ENCODE results near the gene FOXJ1. TPM values are rescaled to one million over a fixed set of nuclear protein-coding genes. Genes with fewer than 3 reads are reported as not detected.

The FOXJ1 gene
- total and polyA plus RNA-seq, 2 experiments from 2014 or later, result not detected

DNA sequence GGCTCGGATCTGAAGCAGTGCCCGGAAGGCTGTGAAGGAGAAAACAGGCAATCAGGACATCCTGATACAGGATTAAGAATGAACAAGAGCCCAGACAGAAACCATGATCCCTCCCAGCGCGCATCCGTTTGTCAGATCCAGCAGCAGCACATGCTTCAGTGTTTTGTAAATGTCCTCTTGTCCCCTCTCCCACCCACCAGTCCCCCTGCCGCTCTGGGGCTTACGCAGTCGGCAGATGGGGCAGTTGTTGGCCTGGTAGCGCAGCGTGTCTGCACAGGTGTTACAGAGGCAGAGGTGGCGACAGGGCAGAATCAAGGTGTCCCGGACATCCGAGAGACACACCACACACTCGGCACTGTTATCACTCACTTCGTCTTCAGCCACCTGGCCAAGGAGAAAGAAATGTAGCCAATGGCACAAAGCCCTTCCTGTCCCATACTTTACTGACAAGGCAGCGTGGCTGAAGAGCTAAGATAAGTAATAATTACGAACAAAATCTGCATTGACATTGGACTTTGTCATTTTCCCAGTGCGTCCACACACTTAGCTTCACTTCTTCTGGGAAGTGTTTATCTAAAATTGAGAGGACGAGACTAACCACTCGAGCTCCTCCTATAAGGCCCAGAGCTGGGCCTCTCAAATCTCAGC lies 20.7 kb upstream of the FOXJ1 start:
- in situ Hi-C loops (cut with MboI), result no loop called here
- no peak for DNase-seq
- H4K20me1 ChIP-seq (ENCODE audit: insufficient read depth), result no peaks in the 10 kb centered on the region
- WGBS, 2 experiments (ENCODE audit: low coverage in 1 of 2, low lambda C conversion rate in 2 of 2, missing lambda C conversion rate in 2 of 2), result 81 to 82% methylated on average over 19 to 20 of the region's 20 CpGs
- no peak overlapping the region for H2AFZ ChIP-seq
- H3K36me3 ChIP-seq (ENCODE audit: low read depth), result no peaks in the 10 kb centered on the region
- H3K9me2 ChIP-seq (ENCODE audit: insufficient read depth), result no peaks in the 10 kb centered on the region
- H3K4me2 ChIP-seq (ENCODE audit: unreplicated experiment), result no peak overlapping the region
- no peaks in the 10 kb centered on the region for H3F3A ChIP-seq (ENCODE audit: insufficient read depth)
- no peaks in the 10 kb centered on the region for H3K27me3 ChIP-seq (replicated peaks; ENCODE audit: insufficient read depth)
- H3K4me1 ChIP-seq (ENCODE audit: insufficient read depth), result peaks cover 4% of the 10 kb centered on the region; the same call in 1 of the 2 replicates
- no peaks in the 10 kb centered on the region for H3K9me3 ChIP-seq (ENCODE audit: low read depth)
- H3K79me2 ChIP-seq (ENCODE audit: insufficient read depth), result no peaks in the 10 kb centered on the region
- TF ChIP-seq EZH2 (IDR thresholded peaks at IDR 0.05; ENCODE audit: insufficient read depth, poor library complexity, severe bottlenecking) (no peak), EZH2phosphoT487 (IDR thresholded peaks at IDR 0.05; ENCODE audit: insufficient read depth, low read depth) (no peak)
- H3K9ac ChIP-seq, result no peak overlapping the region
- H3K27ac ChIP-seq, result no peak overlapping the region
- no peak overlapping the region for H3K4me3 ChIP-seq

- Histone ChIP-seq H3K9me2 (ENCODE audit: insufficient read depth) (no peaks in the 10 kb centered on the region), H3K79me2 (ENCODE audit: insufficient read depth) (no peaks in the 10 kb centered on the region), H3F3A (ENCODE audit: insufficient read depth) (no peaks in the 10 kb centered on the region), H3K9ac (no peak overlapping the region), H3K27me3 (replicated peaks; ENCODE audit: insufficient read depth) (no peaks in the 10 kb centered on the region; the same call in 1 of the 2 replicates), H3K4me1 (ENCODE audit: insufficient read depth) (peaks cover 4% of the 10 kb centered on the region; the same call in 1 of the 2 replicates), H3K9me3 (ENCODE audit: low read depth) (no peaks in the 10 kb centered on the region), H3K27ac (no peak overlapping the region), H3K4me3 (no peak overlapping the region), H3K36me3 (ENCODE audit: low read depth) (no peaks in the 10 kb centered on the region), H4K20me1 (ENCODE audit: insufficient read depth) (no peaks in the 10 kb centered on the region), H3K4me2 (ENCODE audit: unreplicated experiment) (no peak overlapping the region), H2AFZ (no peak overlapping the region)
- TF ChIP-seq EZH2 (IDR thresholded peaks at IDR 0.05; ENCODE audit: insufficient read depth, poor library complexity, severe bottlenecking) (no peak), EZH2phosphoT487 (IDR thresholded peaks at IDR 0.05; ENCODE audit: insufficient read depth, low read depth) (no peak)
- in situ Hi-C loops (cut with MboI), result no loop called here
- DNase-seq, result no peak
- WGBS, 2 experiments (ENCODE audit: low coverage in 1 of 2, low lambda C conversion rate in 2 of 2, missing lambda C conversion rate in 2 of 2), result 77 to 79% methylated on average over 8 of the region's 8 CpGs
These were observed 20.0 kb upstream of the FOXJ1 start for GRCh38 chr17:76160896-76161528.

GRCh38 chr17:76159157-76159556 lies 18.1 kb upstream of the FOXJ1 start:
- Histone ChIP-seq H2AFZ (no peak overlapping the region), H3K4me3 (no peak overlapping the region), H3K79me2 (ENCODE audit: insufficient read depth) (no peaks in the 10 kb centered on the region), H3K9me2 (ENCODE audit: insufficient read depth) (no peaks in the 10 kb centered on the region), H3K9ac (no peak overlapping the region), H3K9me3 (ENCODE audit: low read depth) (no peaks in the 10 kb centered on the region), H3F3A (ENCODE audit: insufficient read depth) (no peaks in the 10 kb centered on the region), H3K4me2 (ENCODE audit: unreplicated experiment) (no peak overlapping the region), H3K27ac (no peak overlapping the region), H3K27me3 (replicated peaks; ENCODE audit: insufficient read depth) (no peaks in the 10 kb centered on the region; the same call in 1 of the 2 replicates), H4K20me1 (ENCODE audit: insufficient read depth) (no peaks in the 10 kb centered on the region), H3K36me3 (ENCODE audit: low read depth) (no peaks in the 10 kb centered on the region), H3K4me1 (ENCODE audit: insufficient read depth) (no peaks in the 10 kb centered on the region)
- in situ Hi-C loops (cut with MboI), result no loop called here
- no peak for DNase-seq
- WGBS, 2 experiments (ENCODE audit: low coverage in 1 of 2, low lambda C conversion rate in 2 of 2, missing lambda C conversion rate in 2 of 2), result 63 to 68% methylated on average over 9 of the region's 9 CpGs
- TF ChIP-seq EZH2 (IDR thresholded peaks at IDR 0.05; ENCODE audit: insufficient read depth, poor library complexity, severe bottlenecking), result no peak
- no peak for TF ChIP-seq EZH2phosphoT487 (IDR thresholded peaks at IDR 0.05; ENCODE audit: insufficient read depth, low read depth)

DNA sequence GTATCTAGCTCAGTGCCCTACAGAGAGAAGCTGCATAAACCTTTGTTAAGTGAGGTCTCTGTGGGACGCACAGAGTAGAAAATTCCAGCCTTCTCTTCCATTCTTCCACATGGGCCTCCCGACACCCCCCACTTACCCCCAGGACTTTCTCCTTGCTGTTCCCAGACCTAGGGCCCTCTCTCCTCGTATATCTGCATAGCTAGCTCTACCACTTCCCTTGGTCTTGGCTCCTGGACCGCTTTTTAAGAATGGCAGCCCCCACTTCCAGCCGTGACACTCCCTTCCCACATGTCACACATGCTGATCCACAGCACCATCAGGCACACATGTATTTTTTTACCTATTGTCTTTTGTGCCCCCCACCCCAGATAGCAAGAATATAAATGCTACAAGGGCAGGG lies 16.7 kb upstream of the FOXJ1 start:
- H3K9ac ChIP-seq, result no peak overlapping the region
- no peaks in the 10 kb centered on the region; the same call in 1 of the 2 replicates for H3K27me3 ChIP-seq (replicated peaks; ENCODE audit: insufficient read depth)
- H3K4me1 ChIP-seq (ENCODE audit: insufficient read depth), result no peaks in the 10 kb centered on the region
- no peaks in the 10 kb centered on the region for H3F3A ChIP-seq (ENCODE audit: insufficient read depth)
- no peak for DNase-seq
- in situ Hi-C loops (cut with MboI), result no loop called here
- no peak for TF ChIP-seq EZH2phosphoT487 (IDR thresholded peaks at IDR 0.05; ENCODE audit: insufficient read depth, low read depth)
- no peak for TF ChIP-seq EZH2 (IDR thresholded peaks at IDR 0.05; ENCODE audit: insufficient read depth, poor library complexity, severe bottlenecking)
- H3K36me3 ChIP-seq (ENCODE audit: low read depth), result no peaks in the 10 kb centered on the region
- no peaks in the 10 kb centered on the region for H4K20me1 ChIP-seq (ENCODE audit: insufficient read depth)
- 73 to 77% methylated on average over 5 of the region's 5 CpGs for WGBS, 2 experiments (ENCODE audit: low coverage in 1 of 2, low lambda C conversion rate in 2 of 2, missing lambda C conversion rate in 2 of 2)
- H3K4me2 ChIP-seq (ENCODE audit: unreplicated experiment), result no peak overlapping the region
- no peak overlapping the region for H3K4me3 ChIP-seq
- H3K9me2 ChIP-seq (ENCODE audit: insufficient read depth), result no peaks in the 10 kb centered on the region
- no peaks in the 10 kb centered on the region for H3K79me2 ChIP-seq (ENCODE audit: insufficient read depth)
- no peak overlapping the region for H2AFZ ChIP-seq
- no peak overlapping the region for H3K27ac ChIP-seq
- no peaks in the 10 kb centered on the region for H3K9me3 ChIP-seq (ENCODE audit: low read depth)

All from GM23248 (cell line).